Spleen (tissue), 7 donors: ENCODE measurements around the gene RAB3IL1.

Experiments used
- POLR2AphosphoS5 ChIP-seq, 3 donors: sonication (generic); formaldehyde crosslinking; IDR thresholded peaks; one replicate each; pipeline ENCODE4 v1.5.1; 2017; ENCODE audit warnings: antibody characterized with exemption in 3 of 3
- TF ChIP-seq, protein P1 (sequence below), 11 experiments: fragments of 200-600 bp in 7 of 11; fragments of 450-650 bp in 4 of 11; sonication (generic) in 4 of 11; IDR thresholded peaks in 8 of 11; conservative IDR thresholded peaks in 3 of 11; 1 replicate in 7 of 11; 2 replicates in 4 of 11; pipeline versions ENCODE4 v1.4.0 to v1.8.0; 2016 to 2021; ENCODE audit warnings: antibody characterized with exemption in 11 of 11, inconsistent platforms in 4 of 11, mild to moderate bottlenecking in 1 of 11
- donor health status: DM: no; HTN: no; CAD: no; lungs with moderate emphysema.
- donor health status: DM: no; HTN: no; CAD: no.
- donor health status: DM: no; HTN: no; CAD: no.

DNA sequence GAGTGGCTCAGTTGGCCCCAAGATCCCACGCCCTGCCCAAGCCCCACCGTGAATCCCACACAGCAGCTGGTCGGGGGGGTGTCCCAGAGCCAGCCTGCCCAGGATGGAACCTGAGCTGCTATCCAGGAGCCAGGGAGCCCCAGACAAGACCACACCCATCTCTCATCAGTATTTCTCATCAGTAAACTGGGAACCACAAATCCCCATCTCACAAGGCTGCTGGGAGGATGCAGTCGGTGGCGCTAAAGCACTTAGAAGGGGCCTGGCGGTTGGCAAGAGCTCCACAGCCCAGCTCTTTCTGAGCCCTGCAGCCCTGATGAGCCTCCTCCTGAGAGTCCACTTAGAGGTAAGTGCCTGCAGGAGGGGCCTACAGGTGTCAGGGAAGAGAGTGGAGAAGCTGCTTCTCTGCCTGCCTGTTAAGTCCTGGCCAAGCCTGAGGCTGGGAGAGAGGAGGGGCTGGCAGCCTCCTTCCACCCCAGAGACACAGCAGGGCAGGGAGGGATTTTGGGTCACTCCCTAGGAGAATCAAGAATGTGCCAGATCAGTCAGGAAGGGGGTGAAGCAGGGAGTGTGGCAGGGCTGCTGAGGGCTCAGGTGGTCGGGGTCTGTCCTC, 32.1 kb downstream of the RAB3IL1 start:
- TF ChIP-seq, protein P1, sequence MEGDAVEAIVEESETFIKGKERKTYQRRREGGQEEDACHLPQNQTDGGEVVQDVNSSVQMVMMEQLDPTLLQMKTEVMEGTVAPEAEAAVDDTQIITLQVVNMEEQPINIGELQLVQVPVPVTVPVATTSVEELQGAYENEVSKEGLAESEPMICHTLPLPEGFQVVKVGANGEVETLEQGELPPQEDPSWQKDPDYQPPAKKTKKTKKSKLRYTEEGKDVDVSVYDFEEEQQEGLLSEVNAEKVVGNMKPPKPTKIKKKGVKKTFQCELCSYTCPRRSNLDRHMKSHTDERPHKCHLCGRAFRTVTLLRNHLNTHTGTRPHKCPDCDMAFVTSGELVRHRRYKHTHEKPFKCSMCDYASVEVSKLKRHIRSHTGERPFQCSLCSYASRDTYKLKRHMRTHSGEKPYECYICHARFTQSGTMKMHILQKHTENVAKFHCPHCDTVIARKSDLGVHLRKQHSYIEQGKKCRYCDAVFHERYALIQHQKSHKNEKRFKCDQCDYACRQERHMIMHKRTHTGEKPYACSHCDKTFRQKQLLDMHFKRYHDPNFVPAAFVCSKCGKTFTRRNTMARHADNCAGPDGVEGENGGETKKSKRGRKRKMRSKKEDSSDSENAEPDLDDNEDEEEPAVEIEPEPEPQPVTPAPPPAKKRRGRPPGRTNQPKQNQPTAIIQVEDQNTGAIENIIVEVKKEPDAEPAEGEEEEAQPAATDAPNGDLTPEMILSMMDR (IDR thresholded peaks at IDR 0.05 in 8 of 11, conservative IDR thresholded peaks at IDR 0.05 in 3 of 11), result no peak
- no peak for TF ChIP-seq POLR2AphosphoS5 (IDR thresholded peaks at IDR 0.05)
